Astrocyte (in vitro differentiated cells and primary cell): ENCODE data around the gene IL21R. TPM values are rescaled to one million over a fixed set of nuclear protein-coding genes. Genes with fewer than 3 reads are reported as not detected.

Source experiments
- DNase-seq: peaks from one replicate; pipeline ENCODE4 v3.0.0-alpha.2; 2010; ENCODE audit warnings: low read depth
- FAIRE-seq: peaks from 2 replicates; lab custom pipeline; 2011; peaks lifted over from hg19 to GRCh38; lab: Jason Lieb, UNC
- H2AFZ ChIP-seq: 2 replicates; pipeline ENCODE4 v1.6.0; 2012; ENCODE audit warnings: low read depth, low read length, inconsistent platforms
- H3K27ac ChIP-seq: 2 replicates; pipeline ENCODE4 v1.5.1; 2011; ENCODE audit warnings: low read depth, low read length, inconsistent platforms
- H3K27me3 ChIP-seq: 2 replicates; pipeline ENCODE4 v1.6.0; 2011; ENCODE audit warnings: low read length, inconsistent platforms; ENCODE audit not compliant: insufficient read depth
- H3K36me3 ChIP-seq: 2 replicates; pipeline ENCODE4 v1.5.1; 2011; ENCODE audit warnings: low read length, inconsistent platforms; ENCODE audit not compliant: insufficient read depth
- H3K4me1 ChIP-seq: 2 replicates; pipeline ENCODE4 v1.5.1; 2011; ENCODE audit warnings: low read length, inconsistent platforms; ENCODE audit not compliant: insufficient read depth
- H3K4me2 ChIP-seq: 2 replicates; pipeline ENCODE4 v1.6.0; 2012; ENCODE audit warnings: low read length, inconsistent platforms
- H3K4me3 ChIP-seq: 2 replicates; pipeline ENCODE4 v1.5.1; 2011; ENCODE audit warnings: low read depth, mild to moderate bottlenecking, low read length, inconsistent platforms; ENCODE audit not compliant: insufficient read depth
- H3K79me2 ChIP-seq: 2 replicates; pipeline ENCODE4 v1.6.0; 2012; ENCODE audit warnings: mild to moderate bottlenecking, low read length, inconsistent platforms; ENCODE audit not compliant: insufficient read depth
- H3K9ac ChIP-seq: 2 replicates; pipeline ENCODE4 v1.6.0; 2012; ENCODE audit warnings: mild to moderate bottlenecking, low read length, inconsistent platforms
- H3K9me3 ChIP-seq: 2 replicates; pipeline ENCODE4 v1.5.1; 2012; ENCODE audit warnings: low read depth, mild to moderate bottlenecking, low read length, inconsistent platforms; ENCODE audit not compliant: insufficient read depth
- H4K20me1 ChIP-seq: 2 replicates; pipeline ENCODE4 v1.6.0; 2012; ENCODE audit warnings: low read length, inconsistent platforms; ENCODE audit not compliant: insufficient read depth
- H3K27ac Mint-ChIP-seq: one replicate; pipeline ENCODE4 v1.8.0; 2021; ENCODE audit warnings: mild to moderate bottlenecking, mixed read lengths; ENCODE audit not compliant: unreplicated experiment
- H3K27me3 Mint-ChIP-seq: one replicate; pipeline ENCODE4 v1.8.0; 2021; ENCODE audit warnings: low read depth, mixed read lengths; ENCODE audit not compliant: unreplicated experiment
- H3K36me3 Mint-ChIP-seq: one replicate; pipeline ENCODE4 v1.8.0; 2021; ENCODE audit warnings: low read depth, mixed read lengths; ENCODE audit not compliant: unreplicated experiment
- H3K4me1 Mint-ChIP-seq: one replicate; pipeline ENCODE4 v1.8.0; 2021; ENCODE audit warnings: low read depth, mixed read lengths; ENCODE audit not compliant: unreplicated experiment
- H3K4me3 Mint-ChIP-seq: one replicate; pipeline ENCODE4 v1.8.0; 2021; ENCODE audit warnings: mild to moderate bottlenecking, moderate library complexity, mixed read lengths; ENCODE audit not compliant: unreplicated experiment
- H3K9me3 Mint-ChIP-seq: one replicate; pipeline ENCODE4 v1.8.0; 2021; ENCODE audit warnings: mild to moderate bottlenecking, mixed read lengths; ENCODE audit not compliant: unreplicated experiment
- CTCF ChIP-seq: IDR thresholded peaks from 2 replicates; pipeline ENCODE4 v1.5.1; 2011; ENCODE audit warnings: low read depth, mild to moderate bottlenecking, inconsistent platforms, low read length, moderate library complexity; ENCODE audit not compliant: insufficient read depth
- EZH2 ChIP-seq: IDR thresholded peaks from 2 replicates; pipeline ENCODE4 v1.6.1; 2012; ENCODE audit warnings: mild to moderate bottlenecking, low read length, inconsistent platforms; ENCODE audit not compliant: insufficient read depth
- total RNA-seq: library from RNA; stranded (reverse); gene quantifications from 2 replicates; pipeline ENCODE4 v1.2.1, GENCODE V29; 2021

IL21R gene
- total RNA-seq, 1 donor from 2014 or later, result 1.8 TPM

- Mint-ChIP-seq H3K9me3 (peaks cover 2% of the 10 kb centered on the region), H3K27me3 (peaks cover 3% of the 10 kb centered on the region), H3K4me3 (no peak overlapping the region), H3K36me3 (peaks cover 5% of the 10 kb centered on the region), H3K27ac (no peak overlapping the region), H3K4me1 (peaks cover 16% of the 10 kb centered on the region)
- Histone ChIP-seq H3K79me2 (no peaks in the 10 kb centered on the region), H4K20me1 (no peaks in the 10 kb centered on the region), H3K4me3 (no peak overlapping the region), H3K9ac (no peak overlapping the region), H2AFZ (no peak overlapping the region), H3K9me3 (no peaks in the 10 kb centered on the region), H3K27ac (no peak overlapping the region), H3K4me2 (no peak overlapping the region), H3K27me3 (no peaks in the 10 kb centered on the region), H3K4me1 (peaks cover 10% of the 10 kb centered on the region), H3K36me3 (no peaks in the 10 kb centered on the region)
- no peak for FAIRE-seq
- no peak for TF ChIP-seq CTCF
- DNase-seq, result no peak
Observed at GRCh38 chr16:27436921-27437650, 35.1 kb downstream of the IL21R start.

GRCh38 chr16:27437946-27438345 lies 36.0 kb downstream of the IL21R start:
- peaks cover 2% of the 10 kb centered on the region for H3K9me3 Mint-ChIP-seq
- TF ChIP-seq CTCF (no peak), EZH2 (no peak)
- peaks cover 7% of the 10 kb centered on the region for H3K4me1 Mint-ChIP-seq
- Histone ChIP-seq H3K9me3 (no peaks in the 10 kb centered on the region), H3K79me2 (no peaks in the 10 kb centered on the region), H3K36me3 (no peaks in the 10 kb centered on the region), H2AFZ (no peak overlapping the region), H3K27me3 (no peaks in the 10 kb centered on the region), H3K27ac (no peak overlapping the region), H3K9ac (no peak overlapping the region), H3K4me3 (no peak overlapping the region), H3K4me1 (peaks cover 2% of the 10 kb centered on the region), H3K4me2 (no peak overlapping the region), H4K20me1 (no peaks in the 10 kb centered on the region)
- DNase-seq, result no peak
- peaks cover 4% of the 10 kb centered on the region for H3K27me3 Mint-ChIP-seq
- H3K27ac Mint-ChIP-seq, result no peak overlapping the region
- no peak overlapping the region for H3K4me3 Mint-ChIP-seq
- H3K36me3 Mint-ChIP-seq, result peaks cover 7% of the 10 kb centered on the region
- FAIRE-seq, result no peak

GRCh38 chr16:27439271-27440018 lies 37.5 kb downstream of the IL21R start:
- Mint-ChIP-seq H3K27me3 (peaks cover 4% of the 10 kb centered on the region), H3K36me3 (peaks cover 11% of the 10 kb centered on the region), H3K4me1 (no peaks in the 10 kb centered on the region), H3K27ac (no peak overlapping the region), H3K4me3 (no peak overlapping the region), H3K9me3 (peaks cover 7% of the 10 kb centered on the region)
- TF ChIP-seq EZH2 (no peak), CTCF (no peak)
- Histone ChIP-seq H3K4me2 (no peak overlapping the region), H3K79me2 (no peaks in the 10 kb centered on the region), H3K9me3 (peaks cover 3% of the 10 kb centered on the region), H3K9ac (no peak overlapping the region), H3K4me3 (no peak overlapping the region), H2AFZ (no peak overlapping the region), H3K27me3 (no peaks in the 10 kb centered on the region), H3K36me3 (no peaks in the 10 kb centered on the region), H4K20me1 (no peaks in the 10 kb centered on the region), H3K27ac (no peak overlapping the region), H3K4me1 (no peaks in the 10 kb centered on the region)
- no peak for FAIRE-seq
- DNase-seq, result no peak
